Measurements from ENCODE around the gene TSEN2.
"Not testable (repeated sequence)": the region's sequence is repeated elsewhere in the genome, so short reads cannot be mapped to it uniquely, and the experiment has no call there.

Gene TSEN2

DNA sequence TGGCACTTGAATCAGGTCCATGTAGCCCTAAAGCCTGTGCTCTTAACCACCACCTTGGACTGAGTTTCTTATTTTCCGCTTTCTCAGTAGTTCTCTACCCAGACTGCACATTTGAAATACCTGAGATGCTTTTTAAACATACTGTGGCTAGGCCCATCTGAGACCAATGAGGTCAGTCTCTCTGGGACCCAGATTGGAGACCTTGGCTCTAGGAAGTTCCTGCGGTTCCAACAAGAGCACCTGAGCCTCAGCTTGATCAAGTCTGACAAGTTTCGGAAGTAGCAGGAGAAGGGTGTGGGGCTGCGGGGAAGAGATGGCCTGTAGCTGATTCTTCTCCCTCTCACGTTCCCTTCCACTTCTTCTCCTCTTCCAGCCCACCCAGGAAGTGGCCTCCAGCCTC lies 11.5 kb upstream of the TSEN2 start:
- no peak for DNase-seq (ENCODE audit: low read depth)

DNA sequence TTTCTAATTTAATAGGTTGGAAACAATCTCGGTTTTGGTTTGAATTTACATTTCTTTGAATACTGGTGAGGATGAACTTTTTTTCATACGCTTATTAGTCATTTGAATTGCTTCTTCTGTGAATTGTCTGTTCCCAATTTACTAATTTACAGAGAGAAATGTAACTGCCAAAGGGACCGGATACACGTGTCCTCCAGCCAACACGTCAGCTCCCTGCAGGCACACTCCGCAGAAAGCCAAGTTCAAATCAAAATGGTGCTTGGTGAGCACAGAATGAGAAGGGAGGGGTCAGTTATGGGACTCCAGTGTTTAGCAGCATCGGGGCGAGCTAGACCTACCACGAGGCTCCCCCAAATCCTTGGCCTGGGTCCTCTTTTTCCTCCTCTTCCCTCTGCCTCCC lies 10.8 kb upstream of the TSEN2 start:
- no peak for DNase-seq (ENCODE audit: low read depth)

DNA sequence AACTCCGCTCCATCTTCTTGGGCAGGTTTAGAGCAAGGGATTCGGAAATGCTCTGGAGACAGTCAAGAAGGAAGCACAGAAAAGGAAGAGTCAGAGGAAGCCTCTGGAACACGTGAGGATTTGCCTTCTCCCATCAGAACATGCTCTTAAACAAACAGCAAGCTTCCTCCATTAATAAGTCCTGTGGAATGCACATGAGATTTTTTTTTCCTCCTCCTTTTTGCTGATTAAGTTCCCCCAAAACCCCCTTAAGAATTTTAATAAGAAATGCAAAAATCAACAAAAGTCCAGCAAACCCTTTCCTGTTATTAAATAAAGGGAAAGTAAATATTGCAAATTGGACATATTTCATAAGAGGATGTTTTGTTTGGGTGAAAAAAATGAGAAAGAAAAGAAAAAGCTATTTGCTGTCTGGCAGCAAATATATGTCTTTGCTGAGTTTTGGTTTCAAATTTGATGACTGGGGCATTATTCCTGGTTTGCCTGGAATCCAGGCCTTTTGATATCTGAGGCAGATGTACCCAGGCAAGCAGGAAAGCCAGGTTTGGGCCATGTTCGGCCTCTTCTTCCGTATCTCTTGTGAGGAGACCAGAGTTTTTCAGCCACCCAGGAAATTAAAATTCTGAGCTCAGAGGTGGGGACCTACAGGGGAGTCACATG lies 7.9 kb upstream of the TSEN2 start:
- DNase-seq (ENCODE audit: low read depth) = no peak

DNA sequence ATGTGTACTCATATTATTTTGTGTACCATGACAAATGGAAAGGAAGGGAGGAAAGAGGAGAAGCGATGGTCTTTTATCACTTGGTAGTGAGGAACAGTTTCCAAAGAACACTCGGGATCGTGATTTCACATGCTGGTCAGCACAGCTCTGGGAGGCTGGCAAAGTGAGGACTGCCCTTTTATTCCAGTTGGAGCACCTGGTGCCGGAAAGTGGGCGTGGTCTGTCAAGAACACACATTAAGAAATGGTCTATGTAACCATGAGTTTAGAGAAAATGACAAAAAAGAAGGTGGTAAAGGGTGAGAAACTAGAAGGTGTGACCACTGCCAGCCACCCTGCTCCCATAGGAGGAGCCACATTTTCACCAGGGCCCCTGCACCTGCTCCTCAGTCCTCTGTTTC lies 7.0 kb upstream of the TSEN2 start:
- DNase-seq (ENCODE audit: low read depth) = no peak

- no peak for DNase-seq (ENCODE audit: low read depth)
These were observed 6.0 kb upstream of the TSEN2 start for GRCh38 chr3:12478326-12478725.

- not testable (repeated sequence) for DNase-seq (ENCODE audit: low read depth)
These were observed 5.1 kb upstream of the TSEN2 start for GRCh38 chr3:12479198-12479597.

DNA sequence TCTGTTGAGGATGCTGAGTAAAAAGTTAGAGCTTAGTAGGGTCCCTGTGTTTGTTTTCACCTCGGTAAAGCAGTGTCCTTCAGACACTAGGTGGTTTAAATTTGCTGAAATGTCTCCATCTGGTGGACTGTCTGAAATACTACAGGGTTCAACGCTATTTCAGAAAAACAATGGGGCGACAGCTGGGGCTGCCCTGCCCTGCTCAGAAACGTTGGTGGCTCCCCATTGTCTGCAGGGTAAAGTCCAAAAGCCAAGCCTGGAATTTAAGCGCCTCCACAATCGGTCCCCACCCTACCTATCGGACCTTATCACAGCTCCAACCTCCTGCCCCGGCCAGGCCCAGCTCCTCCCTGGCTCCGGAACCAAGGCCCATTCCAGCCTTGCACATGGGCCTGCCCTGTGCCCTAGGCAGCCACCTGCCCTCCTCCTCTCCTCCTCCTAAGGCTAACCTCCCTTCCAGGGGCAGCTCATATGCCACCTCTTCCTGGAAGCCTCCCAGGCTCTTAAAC lies 4.3 kb upstream of the TSEN2 start:
- DNase-seq (ENCODE audit: low read depth) = peak; percentile 4

DNA sequence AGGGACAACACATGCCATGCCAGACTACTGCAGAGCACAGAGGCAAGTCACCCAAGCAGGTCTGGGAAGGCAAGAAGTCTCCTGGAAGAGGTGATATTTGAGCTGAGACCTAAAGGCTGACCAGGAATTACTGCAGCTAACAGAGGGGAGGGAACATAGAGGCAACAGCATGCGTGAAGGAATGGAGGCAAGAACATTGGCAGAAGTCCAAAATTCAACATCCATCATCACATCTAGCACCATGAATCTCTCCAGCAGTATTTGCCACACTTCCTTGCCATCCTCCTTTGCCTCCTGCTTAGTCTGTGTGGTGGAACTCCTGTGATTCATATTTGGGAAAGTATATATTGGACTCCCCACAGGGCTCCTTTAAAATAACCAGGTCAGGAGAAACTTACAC lies 870 bp upstream of the TSEN2 start:
- no peak for DNase-seq (ENCODE audit: low read depth)

GRCh38 chr3:12483872-12484197 lies 445 bp upstream of the TSEN2 start:
- DNase-seq (ENCODE audit: low read depth) = no peak

- DNase-seq (ENCODE audit: low read depth) = no peak
These were observed 675 bp downstream of the TSEN2 start for GRCh38 chr3:12484983-12485327.

DNA sequence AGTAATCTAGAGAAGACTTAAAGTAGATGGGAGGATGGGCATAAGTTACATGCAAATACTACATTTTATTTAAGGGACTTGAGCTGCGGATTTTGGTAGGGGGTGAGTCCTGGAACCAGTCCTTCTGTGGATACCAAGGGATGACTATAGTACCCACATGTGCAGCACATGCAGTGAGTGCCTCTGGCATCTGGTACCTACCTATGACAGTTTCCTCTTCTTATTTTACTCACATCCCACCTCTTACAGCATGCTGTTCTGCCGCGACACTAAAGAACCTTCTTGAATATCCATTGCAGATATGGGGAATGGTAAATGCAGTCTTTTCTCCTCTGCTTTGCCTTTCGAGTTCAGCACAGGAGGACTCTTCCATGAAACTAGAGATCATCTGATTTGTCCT lies 1.7 kb downstream of the TSEN2 start:
- no peak for DNase-seq (ENCODE audit: low read depth)

GRCh38 chr3:12486916-12487315 lies 2.6 kb downstream of the TSEN2 start:
- DNase-seq (ENCODE audit: low read depth) = no peak

DNA sequence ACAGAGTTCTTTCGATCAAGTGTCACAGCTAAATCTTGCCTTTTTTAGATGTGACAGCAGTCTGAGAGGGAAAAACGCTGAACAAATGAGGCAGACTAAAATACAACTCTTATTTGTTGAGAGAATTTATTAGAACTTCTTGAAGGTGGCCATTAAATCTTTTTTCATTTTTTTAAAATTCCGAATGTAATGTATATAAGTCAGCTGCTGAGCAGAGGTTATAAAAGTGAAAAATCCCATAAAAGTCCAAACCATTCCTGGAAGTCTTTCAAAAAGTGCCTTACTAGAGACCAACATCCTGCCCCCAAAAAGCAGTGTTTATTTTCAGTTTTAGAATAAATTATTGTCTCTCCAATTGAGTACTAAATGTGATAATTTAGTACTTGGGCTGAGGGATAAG lies 3.1 kb downstream of the TSEN2 start:
- no peak for DNase-seq (ENCODE audit: low read depth)

GRCh38 chr3:12487786-12488185 lies 3.5 kb downstream of the TSEN2 start:
- no peak for DNase-seq (ENCODE audit: low read depth)

- DNase-seq (ENCODE audit: low read depth) = no peak
These were observed 5.1 kb downstream of the TSEN2 start for GRCh38 chr3:12489368-12489767.

DNA sequence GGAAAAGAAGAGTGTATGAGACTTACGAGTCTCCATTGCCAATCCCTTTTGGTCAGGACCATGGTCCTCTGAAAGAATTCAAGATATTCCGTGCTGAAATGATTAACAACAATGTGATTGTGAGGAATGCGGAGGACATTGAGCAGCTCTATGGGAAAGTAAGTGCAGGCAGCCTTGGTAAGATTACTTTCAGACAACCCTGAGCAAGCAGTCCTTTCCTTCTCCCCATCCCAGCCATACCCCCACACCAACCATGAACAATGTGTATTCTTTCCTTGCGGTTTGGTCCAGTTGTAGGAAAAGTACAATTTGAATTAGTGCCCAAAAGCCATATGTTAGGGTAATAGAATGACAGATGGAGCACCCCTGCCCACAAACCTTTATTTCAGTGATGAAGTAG lies 5.6 kb downstream of the TSEN2 start:
- DNase-seq (ENCODE audit: low read depth) = no peak

- no peak for DNase-seq (ENCODE audit: low read depth)
These were observed 6.3 kb downstream of the TSEN2 start for GRCh38 chr3:12490547-12490946.

GRCh38 chr3:12495749-12496452 lies 11.6 kb downstream of the TSEN2 start:
- no peak for DNase-seq (ENCODE audit: low read depth)

- DNase-seq (ENCODE audit: low read depth) = no peak
These were observed 12.1 kb downstream of the TSEN2 start for GRCh38 chr3:12496453-12496761.

DNA sequence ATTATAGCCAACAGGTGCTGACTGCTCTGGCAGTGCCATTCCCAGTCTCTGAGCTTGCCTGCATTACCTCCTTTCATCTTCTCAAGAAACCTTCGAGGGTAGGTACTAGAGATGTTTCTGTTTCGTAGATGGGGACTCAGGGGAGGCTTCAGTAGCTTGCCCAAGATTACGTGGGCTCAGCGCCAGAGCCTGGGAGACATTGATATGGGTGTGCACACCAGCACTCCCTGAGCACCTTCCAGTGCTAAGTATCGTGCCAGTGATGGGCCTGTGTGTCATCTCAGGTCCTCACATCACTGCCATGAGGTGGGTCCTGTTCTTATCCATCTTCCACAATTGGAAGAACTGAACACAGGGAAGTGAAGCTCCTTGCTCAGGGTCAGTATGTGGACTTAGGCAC lies 15.2 kb downstream of the TSEN2 start:
- no peak for DNase-seq (ENCODE audit: low read depth)

DNA sequence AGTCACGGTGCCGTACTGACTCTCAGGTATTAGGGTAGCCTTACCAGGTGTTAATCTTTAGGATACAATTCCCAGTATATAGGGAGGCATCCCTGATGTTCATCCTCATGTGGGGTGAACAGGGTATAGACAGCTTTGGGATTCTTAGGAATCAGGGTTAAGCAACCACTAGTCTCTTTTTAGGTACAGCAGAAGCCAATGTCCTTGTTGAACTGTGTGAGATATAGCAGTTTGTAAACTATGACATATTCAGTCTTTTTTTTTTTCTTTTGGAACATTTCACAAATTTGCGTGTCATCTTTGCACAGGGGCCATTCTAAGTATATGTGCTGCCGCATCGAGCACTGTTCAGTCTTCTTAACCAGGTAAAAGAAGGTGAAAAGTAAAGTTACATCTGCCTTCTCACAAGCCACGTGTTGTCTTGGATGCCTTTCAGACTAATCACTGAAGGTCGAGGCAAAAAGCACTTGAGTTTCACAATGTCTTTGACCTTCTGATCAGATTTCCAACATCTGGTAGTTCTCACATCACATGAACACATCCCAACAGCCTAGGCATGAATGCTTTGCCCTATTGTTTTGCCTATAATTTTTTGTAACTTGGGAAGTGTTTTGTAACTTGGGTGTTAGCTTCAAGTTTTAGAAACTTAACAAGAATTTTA lies 17.2 kb downstream of the TSEN2 start:
- no peak for DNase-seq (ENCODE audit: low read depth)

DNA sequence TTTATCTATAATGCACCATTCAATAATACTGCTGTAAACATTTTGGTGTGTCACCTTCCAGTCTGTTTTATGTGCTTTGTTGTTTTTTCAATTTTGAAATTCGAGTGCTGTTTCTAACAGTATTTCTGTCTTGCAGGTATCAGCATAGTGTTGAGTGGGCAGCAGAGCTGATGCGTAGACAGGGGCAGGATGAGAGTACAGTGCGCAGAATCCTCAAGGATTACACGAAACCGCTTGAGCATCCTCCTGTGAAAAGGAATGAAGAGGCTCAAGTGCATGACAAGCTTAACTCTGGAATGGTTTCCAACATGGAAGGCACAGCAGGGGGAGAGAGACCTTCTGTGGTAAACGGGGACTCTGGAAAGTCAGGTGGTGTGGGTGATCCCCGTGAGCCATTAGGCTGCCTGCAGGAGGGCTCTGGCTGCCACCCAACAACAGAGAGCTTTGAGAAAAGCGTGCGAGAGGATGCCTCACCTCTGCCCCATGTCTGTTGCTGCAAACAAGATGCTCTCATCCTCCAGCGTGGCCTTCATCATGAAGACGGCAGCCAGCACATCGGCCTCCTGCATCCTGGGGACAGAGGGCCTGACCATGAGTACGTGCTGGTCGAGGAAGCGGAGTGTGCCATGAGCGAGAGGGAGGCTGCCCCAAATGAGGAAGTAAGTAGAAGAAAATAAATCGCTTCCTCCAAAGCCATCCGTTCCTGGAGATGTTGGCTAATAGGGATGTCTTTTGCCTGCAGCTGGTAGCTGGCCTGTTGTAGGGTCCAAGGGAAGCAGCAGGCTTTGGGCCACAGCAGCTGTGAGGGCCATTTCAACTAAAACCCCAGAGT lies 19.1 kb downstream of the TSEN2 start:
- DNase-seq (ENCODE audit: low read depth) = no peak

- DNase-seq (ENCODE audit: low read depth) = no peak
These were observed 22.0 kb downstream of the TSEN2 start for GRCh38 chr3:12506201-12506709.
